HepG2 (cell line): Measurements from ENCODE around the gene CIAO2A. TPM values are rescaled to one million over a fixed set of nuclear protein-coding genes. Genes with fewer than 3 reads are reported as not detected.

Source experiments
- ATAC-seq: fragments of 200-7000 bp; cut with Tn5 transposase; 3 replicates; pipeline ENCODE4 v1.9.1; 2020; ENCODE audit warnings: mild to moderate bottlenecking, moderate library complexity
- BruUV-seq: library from RNA; stranded (reverse); fragments of 400-500 nt; replicated peaks from 2 replicates; lab custom pipeline; 2021; lab: Mats Ljungman, UMichigan
- CTCF ChIA-PET: fragments of 300-600 bp; formaldehyde crosslinking; extraction: SDS; loops from one replicate; lab custom pipeline; 2021; ENCODE audit warnings: low total read pairs, inconsistent platforms, low intra/inter-chr PET ratio; lab: Yijun Ruan, JAX
- POLR2A ChIA-PET: fragments of 350-600 bp; sonication (Branson Sonifier 250); formaldehyde crosslinking; loops from one replicate; lab custom pipeline; 2020; ENCODE audit warnings: antibody characterized with exemption, inconsistent platforms; lab: Yijun Ruan, JAX
- DNase-seq: peaks from one replicate; pipeline ENCODE4 v3.0.0-alpha.2; 2015; ENCODE audit warnings: low spot score
- FAIRE-seq: peaks from 3 replicates; lab custom pipeline; 2011; peaks lifted over from hg19 to GRCh38; lab: Jason Lieb, UNC
- H2AFZ ChIP-seq: one replicate; pipeline ENCODE4 v1.6.1; 2011; ENCODE audit warnings: low read length, inconsistent platforms
- H3K27ac ChIP-seq: fragments of 300-600 bp; 3 replicates; pipeline ENCODE4 v1.8.0; 2011; ENCODE audit warnings: mixed run types, mild to moderate bottlenecking, mixed read lengths, low read length, inconsistent platforms; ENCODE audit not compliant: insufficient read depth; ENCODE audit errors: extremely low read length
- H3K27me3 ChIP-seq, 2 experiments: fragments of 200-600 bp in 1 of 2; 2 replicates in 1 of 2; 3 replicates in 1 of 2; pipeline versions ENCODE4 v1.6.0 to v1.8.0; 2011; ENCODE audit warnings: low read length in 2 of 2, mild to moderate bottlenecking in 2 of 2, moderate library complexity in 2 of 2, inconsistent platforms in 1 of 2; ENCODE audit not compliant: insufficient read depth in 2 of 2, control insufficient read depth in 1 of 2
- H3K36me3 ChIP-seq, 2 experiments: fragments of 200-600 bp in 1 of 2; replicated peaks in 1 of 2; 2 replicates in 1 of 2; 3 replicates in 1 of 2; pipeline versions ENCODE4 v1.5.1 to v1.8.0; 2011; ENCODE audit warnings: low read length in 2 of 2, inconsistent platforms in 1 of 2; ENCODE audit not compliant: insufficient read depth in 2 of 2, control insufficient read depth in 1 of 2
- H3K4me1 ChIP-seq: 2 replicates; pipeline ENCODE4 v1.5.1; 2012; ENCODE audit warnings: low read length, inconsistent platforms; ENCODE audit not compliant: insufficient read depth
- H3K4me2 ChIP-seq: 2 replicates; pipeline ENCODE4 v1.6.0; 2011; ENCODE audit warnings: low read depth, low read length, inconsistent platforms
- H3K4me3 ChIP-seq, 3 experiments: fragments of 200-600 bp in 1 of 3; sonication (generic), shearing (Covaris generic) in 1 of 3; replicated peaks in 1 of 3; 2 replicates each; pipeline ENCODE4 v1.5.1; 2011 to 2016; ENCODE audit warnings: low read length in 3 of 3, inconsistent platforms in 2 of 3, low read depth in 2 of 3, mild to moderate bottlenecking in 2 of 3, control low read depth in 1 of 3, mixed read lengths in 1 of 3; ENCODE audit not compliant: insufficient read depth in 1 of 3
- H3K79me2 ChIP-seq: one replicate; pipeline ENCODE4 v1.6.1; 2011; ENCODE audit warnings: low read length, inconsistent platforms; ENCODE audit not compliant: insufficient read depth
- H3K9ac ChIP-seq: 2 replicates; pipeline ENCODE4 v1.6.0; 2011; ENCODE audit warnings: mild to moderate bottlenecking, low read depth, low read length, inconsistent platforms; ENCODE audit not compliant: insufficient read depth
- H3K9me3 ChIP-seq: 2 replicates; pipeline ENCODE4 v1.5.1; 2012; ENCODE audit warnings: mild to moderate bottlenecking, low read length
- H4K20me1 ChIP-seq: 2 replicates; pipeline ENCODE4 v1.6.0; 2011; ENCODE audit warnings: inconsistent platforms, mild to moderate bottlenecking, low read length, moderate library complexity; ENCODE audit not compliant: insufficient read depth
- DMTF1 ChIP-seq: sonication (generic); formaldehyde crosslinking; IDR thresholded peaks from 2 replicates; pipeline ENCODE4 v1.4.0; 2020; ENCODE audit warnings: mild to moderate bottlenecking, missing genetic modification reagents
- FOXA1 ChIP-seq, 2 experiments: fragments of 450-650 bp in 1 of 2; sonication (generic) in 1 of 2; formaldehyde crosslinking in 1 of 2; IDR thresholded peaks; 2 replicates each; pipeline versions ENCODE4 v1.4.0 to v1.6.1; 2016 to 2020; ENCODE audit warnings: missing genetic modification reagents in 1 of 2
- GLMP ChIP-seq: sonication (generic); formaldehyde crosslinking; IDR thresholded peaks from 2 replicates; pipeline ENCODE4 v1.9.0; 2021; ENCODE audit warnings: missing genetic modification reagents, mild to moderate bottlenecking, borderline replicate concordance
- IKZF1 ChIP-seq: fragments of 450-650 bp; IDR thresholded peaks from 2 replicates; pipeline ENCODE4 v1.7.1; 2016
- MAFG ChIP-seq: sonication (generic); formaldehyde crosslinking; IDR thresholded peaks from 2 replicates; pipeline ENCODE4 v1.5.1; 2020; ENCODE audit warnings: mild to moderate bottlenecking, missing genetic modification reagents
- SIX1 ChIP-seq: sonication (generic); formaldehyde crosslinking; IDR thresholded peaks from 2 replicates; pipeline ENCODE4 v1.4.0; 2020; ENCODE audit warnings: missing genetic modification reagents, borderline replicate concordance
- ZFP41 ChIP-seq: sonication (generic); formaldehyde crosslinking; IDR thresholded peaks from 2 replicates; pipeline ENCODE4 v1.4.0; 2020; ENCODE audit warnings: mild to moderate bottlenecking, missing genetic modification reagents, borderline replicate concordance
- ZNF841 ChIP-seq: sonication (generic); formaldehyde crosslinking; IDR thresholded peaks from 2 replicates; pipeline ENCODE4 v1.8.1; 2023; ENCODE audit warnings: missing genetic modification reagents, borderline replicate concordance
- ZSCAN30 ChIP-seq: sonication (generic); formaldehyde crosslinking; IDR thresholded peaks from 2 replicates; pipeline ENCODE4 v1.5.0; 2020; ENCODE audit warnings: mild to moderate bottlenecking, missing genetic modification reagents
- WGBS: methylation state at CpG from one replicate; pipeline ENCODE4 v1.1.6; 2017; ENCODE audit warnings: low lambda C conversion rate; 5-methylcytosine and 5-hydroxymethylcytosine counted together
- in situ Hi-C: cut with HindIII; loops from 2 replicates; pipeline ENCODE4 v1.10.0; 2017; ENCODE audit warnings: low pct_unique_long_range_greater_than_20kb; ENCODE audit not compliant: extremely low pct_ligation_motif_present
- intact Hi-C: fragments of 100-400 bp; cut with micrococcal nuclease; formaldehyde crosslinking; loops from one replicate; pipeline ENCODE4 v1.10.0; 2022; ENCODE audit not compliant: unreplicated experiment
- polyA plus RNA-seq, 8 experiments: library from polyadenylated mRNA; depleted of rRNA in 3 of 8; stranded (reverse) in 7 of 8; unstranded in 1 of 8; fragments of >200 nt; fragmentation: Illumina TruSeq in 4 of 8; extraction: Trizol in 4 of 8; gene quantifications; 2 replicates each; pipeline versions ENCODE4 v1.2.1 to v1.2.3, GENCODE V29; 2011 to 2016; ENCODE audit warnings: low read depth in 4 of 8, missing spikeins in 1 of 8, mixed read lengths in 1 of 8; ENCODE audit not compliant: insufficient read depth in 1 of 8
- total RNA-seq, 5 experiments: library from RNA; depleted of rRNA; stranded (reverse); fragments of >200 nt; fragmentation: Illumina TruSeq; extraction: Trizol; gene quantifications; 2 replicates each; pipeline ENCODE4 v1.2.3, GENCODE V29; 2016; ENCODE audit warnings: low read depth in 1 of 5

The CIAO2A gene
- total and polyA plus RNA-seq, 2 of the 13 experiments (the other 11 are each of a cell fraction or from before 2014, with no cell fraction given): 83.0 to 100 TPM

GRCh38 chr15:64089543-64090280, 3.9 kb downstream of the CIAO2A start (continued):
- TF ChIP-seq MAFG (no peak), IKZF1 (no peak), ZSCAN30 (CRISPR knock-in tag) (no peak), DMTF1 (no peak), SIX1 (CRISPR knock-in tag) (no peak), FOXA1 (IDR thresholded peaks at IDR 0.05) (no peak), FOXA1 (CRISPR knock-in tag; IDR thresholded peaks at IDR 0.05) (no peak)

- ATAC-seq: no peak
- Histone ChIP-seq H3K9me3 (no peaks in the 10 kb centered on the region), H3K27me3 (no peaks in the 10 kb centered on the region), H3K79me2 (peaks cover 2% of the 10 kb centered on the region), H3K9ac (no peak overlapping the region), H3K4me1 (peaks cover 15% of the 10 kb centered on the region), H2AFZ (no peak overlapping the region), H4K20me1 (no peaks in the 10 kb centered on the region), H3K27ac (no peak overlapping the region), H3K4me2 (no peak overlapping the region), H3K4me3 (no peak overlapping the region), H3K36me3 (peaks cover 0 to 11% of the 10 kb centered on the region in 2 experiments; a peak in 2 of 5 replicates)
- intact Hi-C loops: no loop called here
- BruUV-seq: no TSS peak
- in situ Hi-C loops: no loop called here
- POLR2A ChIA-PET: interaction anchor here (2.1 kb wide), 1 partner anchor 11 kb away, joined by 4 read pairs; the partner anchor contains the start of gene CIAO2A
- CTCF ChIA-PET: no interaction called here
- WGBS: 81% methylated on average over 3 of the region's 3 CpGs
- FAIRE-seq: no peak
- DNase-seq: no peak
- TF ChIP-seq ZNF841 (CRISPR knock-in tag): no peak
- no peak for TF ChIP-seq GLMP (CRISPR knock-in tag)
- TF ChIP-seq ZFP41 (CRISPR knock-in tag): no peak
Observed at GRCh38 chr15:64082757-64083156, 10.9 kb downstream of the CIAO2A start.
